Left lung (tissue), 10 donors: Measurements from ENCODE around the gene EPB41. TPM values are rescaled to one million over a fixed set of nuclear protein-coding genes. Genes with fewer than 3 reads are reported as not detected.
A peak's percentile ranks its signal among the peaks of the same experiment; 100 is the strongest.

ENCODE experiments used
- ATAC-seq: fragments of 200-7000 bp; cut with Tn5 transposase; one replicate; pipeline ENCODE4 v1.9.1; 2020; ENCODE audit warnings: moderate library complexity
- DNase-seq, 4 donors: peaks; one replicate each; pipeline ENCODE4 v3.0.0-alpha.2; 2013 to 2020
- H3K27ac ChIP-seq, 2 donors: fragments of 200-600 bp; sonication (generic) in 1 of 2; one replicate each; pipeline versions ENCODE4 v1.5.0 to v1.8.0; 2020 to 2021
- H3K27me3 ChIP-seq, 2 donors: fragments of 200-600 bp; sonication (generic) in 1 of 2; one replicate each; pipeline versions ENCODE4 v1.5.0 to v1.8.0; 2020 to 2021
- H3K36me3 ChIP-seq, 2 donors: fragments of 200-600 bp; sonication (generic) in 1 of 2; one replicate each; pipeline versions ENCODE4 v1.5.0 to v1.8.0; 2020 to 2021
- H3K4me1 ChIP-seq, 2 donors: fragments of 200-600 bp; one replicate each; pipeline ENCODE4 v1.8.0; 2021
- H3K4me3 ChIP-seq, 2 donors: fragments of 200-600 bp; sonication (generic) in 1 of 2; one replicate each; pipeline versions ENCODE4 v1.5.0 to v1.8.0; 2020 to 2021; ENCODE audit warnings: mild to moderate bottlenecking in 1 of 2
- H3K9me3 ChIP-seq, 2 donors: fragments of 200-600 bp; sonication (generic) in 1 of 2; one replicate each; pipeline versions ENCODE4 v1.5.0 to v1.8.0; 2020 to 2021
- intact Hi-C, 2 donors: fragments of 100-400 bp; cut with DNase I; formaldehyde crosslinking; loops; one replicate each; pipeline versions ENCODE4 v1.11.2 to v1.14.2; 2022
- polyA plus RNA-seq, 6 donors: library from polyadenylated mRNA; unstranded; fragments of 120-200 nt; gene quantifications; one replicate each; pipeline ENCODE4 v1.2.1, GENCODE V29; 2013; ENCODE audit not compliant: insufficient read length in 6 of 6
- total RNA-seq, 2 donors: library from RNA; stranded (reverse); fragmentation: NEBNext Ultra II Directional; extraction: Animal tissue kit (Norgen Biotek cat#: 25700); gene quantifications; one replicate each; pipeline ENCODE4 v1.2.1, GENCODE V29; 2021
- TF ChIP-seq, protein P1 (sequence below), 2 donors: fragments of 200-600 bp; sonication (generic) in 1 of 2; IDR thresholded peaks; one replicate each; pipeline versions ENCODE4 v1.5.0 to v1.8.0; 2021; ENCODE audit warnings: antibody characterized with exemption in 2 of 2
- donor health status: DM: no; HTN: yes; CAD: no.
- donor health status: DM: no; HTN: no; CAD: no.

EPB41 gene
- total and polyA plus RNA-seq, 8 donors, result 41.4 to 56.1 (median 45.7) TPM

DNA sequence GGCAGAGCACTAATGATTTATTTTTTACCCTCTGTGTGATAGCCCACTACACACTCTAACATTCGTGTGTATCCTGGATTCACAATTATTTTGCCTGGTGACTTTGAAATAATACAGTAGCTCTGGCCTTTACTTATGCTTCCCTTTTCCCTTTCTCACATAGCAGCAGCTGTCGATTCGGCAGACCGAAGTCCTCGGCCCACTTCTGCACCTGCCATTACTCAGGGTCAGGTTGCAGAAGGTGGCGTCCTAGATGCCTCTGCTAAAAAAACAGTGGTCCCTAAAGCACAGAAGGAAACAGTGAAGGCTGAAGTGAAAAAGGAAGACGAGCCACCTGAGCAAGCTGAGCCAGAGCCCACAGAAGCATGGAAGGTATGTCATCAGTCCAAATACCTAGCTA, 138.6 kb downstream of the EPB41 start:
- no peak overlapping the region for H3K27ac ChIP-seq
- no peaks in the 10 kb centered on the region for H3K9me3 ChIP-seq
- no peaks in the 10 kb centered on the region for H3K4me1 ChIP-seq
- DNase-seq (no peak), ATAC-seq (no peak)
- H3K27me3 ChIP-seq, result no peaks in the 10 kb centered on the region
- intact Hi-C loops, result no loop called here
- H3K36me3 ChIP-seq, result peaks cover 0 to 24% of the 10 kb centered on the region in 2 donors
- H3K4me3 ChIP-seq, result no peak overlapping the region
- TF ChIP-seq, protein P1, sequence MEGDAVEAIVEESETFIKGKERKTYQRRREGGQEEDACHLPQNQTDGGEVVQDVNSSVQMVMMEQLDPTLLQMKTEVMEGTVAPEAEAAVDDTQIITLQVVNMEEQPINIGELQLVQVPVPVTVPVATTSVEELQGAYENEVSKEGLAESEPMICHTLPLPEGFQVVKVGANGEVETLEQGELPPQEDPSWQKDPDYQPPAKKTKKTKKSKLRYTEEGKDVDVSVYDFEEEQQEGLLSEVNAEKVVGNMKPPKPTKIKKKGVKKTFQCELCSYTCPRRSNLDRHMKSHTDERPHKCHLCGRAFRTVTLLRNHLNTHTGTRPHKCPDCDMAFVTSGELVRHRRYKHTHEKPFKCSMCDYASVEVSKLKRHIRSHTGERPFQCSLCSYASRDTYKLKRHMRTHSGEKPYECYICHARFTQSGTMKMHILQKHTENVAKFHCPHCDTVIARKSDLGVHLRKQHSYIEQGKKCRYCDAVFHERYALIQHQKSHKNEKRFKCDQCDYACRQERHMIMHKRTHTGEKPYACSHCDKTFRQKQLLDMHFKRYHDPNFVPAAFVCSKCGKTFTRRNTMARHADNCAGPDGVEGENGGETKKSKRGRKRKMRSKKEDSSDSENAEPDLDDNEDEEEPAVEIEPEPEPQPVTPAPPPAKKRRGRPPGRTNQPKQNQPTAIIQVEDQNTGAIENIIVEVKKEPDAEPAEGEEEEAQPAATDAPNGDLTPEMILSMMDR (IDR thresholded peaks at IDR 0.05), result no peak

DNA sequence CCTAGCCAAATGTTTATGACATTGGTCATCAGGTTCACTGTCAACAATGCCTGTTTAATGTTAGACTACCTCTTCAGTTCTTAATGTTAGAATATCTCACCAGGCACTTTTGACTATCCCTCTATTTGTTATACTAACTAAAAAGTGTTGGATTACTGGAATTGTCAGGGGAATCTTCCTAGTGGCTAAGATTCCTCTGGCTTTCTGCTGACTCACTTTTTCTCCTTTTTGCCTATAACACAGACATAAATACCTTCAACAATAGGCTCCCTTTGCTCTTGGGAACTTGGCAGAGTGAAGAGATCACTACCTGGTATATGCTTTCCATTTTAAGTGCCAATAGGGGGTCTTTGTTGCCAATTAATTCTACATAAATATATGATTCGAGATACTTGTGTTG, 140.8 kb downstream of the EPB41 start:
- Histone ChIP-seq H3K27me3 (no peaks in the 10 kb centered on the region), H3K27ac (no peak overlapping the region), H3K36me3 (peaks cover 0 to 23% of the 10 kb centered on the region in 2 donors), H3K9me3 (no peaks in the 10 kb centered on the region), H3K4me3 (no peak overlapping the region), H3K4me1 (no peaks in the 10 kb centered on the region)
- DNase-seq (no peak), ATAC-seq (no peak)
- TF ChIP-seq, protein P1 (IDR thresholded peaks at IDR 0.05), result no peak
- intact Hi-C loops, result no loop called here

DNA sequence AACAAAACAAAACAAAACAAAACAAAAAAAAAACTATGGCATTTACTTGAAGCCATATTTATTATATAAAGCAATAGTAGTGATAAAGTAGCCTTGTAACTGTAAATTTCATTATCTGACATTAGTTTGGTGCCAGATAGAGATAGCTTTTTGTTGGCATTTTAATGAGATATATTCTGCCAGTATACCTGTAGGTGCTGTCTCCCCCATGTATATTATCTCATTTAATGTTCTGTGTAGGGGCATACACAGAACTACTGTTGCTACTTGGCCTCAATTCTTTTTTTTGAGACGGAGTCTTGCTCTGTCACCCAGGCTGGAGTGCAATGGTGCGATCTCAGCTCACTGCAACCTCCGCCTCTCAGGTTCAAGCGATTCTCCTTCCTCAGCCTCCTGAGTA, 141.9 kb downstream of the EPB41 start:
- TF ChIP-seq, protein P1 (IDR thresholded peaks at IDR 0.05), result no peak
- intact Hi-C loops, result no loop called here
- DNase-seq, result no peak
- H3K4me3 ChIP-seq, result no peak overlapping the region
- no peak for ATAC-seq
- H3K9me3 ChIP-seq, result no peaks in the 10 kb centered on the region
- H3K27ac ChIP-seq, result no peak overlapping the region
- peaks cover 0 to 23% of the 10 kb centered on the region in 2 donors for H3K36me3 ChIP-seq
- H3K27me3 ChIP-seq, result no peaks in the 10 kb centered on the region
- no peaks in the 10 kb centered on the region for H3K4me1 ChIP-seq

DNA sequence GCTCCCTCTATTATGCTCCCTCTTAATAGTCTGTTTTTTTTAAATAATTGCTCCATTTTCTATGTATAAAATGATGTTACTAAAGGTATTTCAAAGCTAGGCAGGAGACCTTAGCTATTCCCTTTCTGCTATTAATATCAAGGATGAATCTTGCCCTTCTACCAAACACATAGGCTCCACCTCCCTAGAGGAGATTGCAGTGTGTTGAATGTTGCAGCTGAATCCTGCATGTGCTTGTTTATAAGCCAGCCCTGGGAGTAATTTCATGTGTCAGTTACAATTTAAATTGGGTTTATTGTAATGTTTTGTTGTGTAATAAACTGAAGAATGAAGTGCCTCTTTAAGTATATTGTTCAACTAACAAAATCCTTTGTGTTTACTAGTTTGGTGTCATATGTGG, 143.3 kb downstream of the EPB41 start:
- Histone ChIP-seq H3K4me3 (no peak overlapping the region), H3K27me3 (no peaks in the 10 kb centered on the region), H3K27ac (no peak overlapping the region), H3K4me1 (no peaks in the 10 kb centered on the region), H3K9me3 (no peaks in the 10 kb centered on the region), H3K36me3 (peaks cover 0 to 23% of the 10 kb centered on the region in 2 donors)
- TF ChIP-seq, protein P1 (IDR thresholded peaks at IDR 0.05), result no peak
- ATAC-seq, result no peak
- DNase-seq, result peak in 1 of 4 donors; percentile 5
- intact Hi-C loops, result no loop called here

DNA sequence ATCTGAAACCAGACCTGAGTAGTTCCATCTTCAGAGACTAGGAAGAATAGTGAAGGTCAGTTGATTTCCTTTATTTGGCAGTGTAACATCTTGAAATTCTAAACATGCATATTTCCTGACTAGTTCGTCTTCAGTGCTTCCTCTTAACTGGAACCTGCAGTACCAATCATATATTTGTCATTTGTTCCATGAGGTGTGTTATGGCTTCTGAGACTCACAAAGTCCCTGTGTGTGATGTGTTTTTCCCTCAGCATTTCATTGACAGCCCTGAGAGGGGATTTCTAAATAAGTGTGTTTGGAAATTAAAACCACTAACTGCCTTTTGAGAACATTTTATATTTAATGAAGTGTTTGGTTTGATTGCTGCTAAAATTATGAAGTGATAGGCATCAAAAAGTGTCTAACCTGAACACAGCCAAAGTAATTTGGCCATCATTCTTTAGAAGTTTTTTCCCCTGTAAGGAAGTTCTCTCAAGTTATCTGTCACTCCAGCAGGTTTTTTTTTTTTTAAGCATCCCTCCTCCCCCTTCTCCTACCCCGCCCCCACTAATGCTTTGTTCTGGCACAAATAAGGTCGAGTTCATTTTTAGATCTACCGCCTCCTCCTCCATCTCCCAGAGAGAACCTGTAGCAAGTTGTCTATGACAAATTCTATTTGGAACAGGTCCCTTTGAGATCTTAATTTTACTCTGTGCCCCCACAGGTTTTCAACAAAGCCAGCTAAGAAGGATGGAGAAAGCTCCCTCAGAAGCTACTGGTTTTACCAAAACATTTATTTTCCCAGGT, 148.0 kb downstream of the EPB41 start:
- TF ChIP-seq, protein P1 (IDR thresholded peaks at IDR 0.05), result no peak
- H3K4me3 ChIP-seq, result no peak overlapping the region
- DNase-seq (no peak), ATAC-seq (no peak)
- H3K36me3 ChIP-seq, result peaks cover 0 to 31% of the 10 kb centered on the region in 2 donors
- intact Hi-C loops, result no loop called here
- H3K9me3 ChIP-seq, result no peaks in the 10 kb centered on the region
- H3K4me1 ChIP-seq, result no peaks in the 10 kb centered on the region
- no peak overlapping the region for H3K27ac ChIP-seq
- H3K27me3 ChIP-seq, result no peaks in the 10 kb centered on the region
